ENCODE measurements around the gene DAAM2. TPM values are rescaled to one million over a fixed set of nuclear protein-coding genes. Genes with fewer than 3 reads are reported as not detected.

The DAAM2 gene
- total and polyA plus RNA-seq, 2 donors, result 1.1 to 4.2 TPM

DNA sequence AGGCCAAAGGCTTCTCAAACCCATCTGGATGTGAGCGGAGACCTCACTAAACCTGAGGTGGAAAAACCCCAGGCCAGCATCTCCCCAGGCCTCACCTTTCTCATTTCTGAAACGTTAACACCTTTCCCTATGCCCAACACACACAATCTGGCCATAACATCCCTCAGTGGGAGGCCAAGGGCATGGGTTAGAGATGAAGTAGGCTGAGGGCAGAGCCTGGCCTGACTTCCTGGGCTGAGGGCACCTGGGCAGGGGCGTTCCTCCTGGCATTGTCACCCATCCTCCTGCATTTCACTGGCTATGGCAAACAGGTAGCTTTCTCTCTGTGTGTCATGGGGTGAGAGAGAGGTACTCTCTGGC is 133.7 kb downstream of the DAAM2 start:
- H3K27me3 ChIP-seq (ENCODE audit: control insufficient read depth in 2 of 2, insufficient read depth in 1 of 2, low read length in 1 of 2), result no peaks in the 10 kb centered on the region

DNA sequence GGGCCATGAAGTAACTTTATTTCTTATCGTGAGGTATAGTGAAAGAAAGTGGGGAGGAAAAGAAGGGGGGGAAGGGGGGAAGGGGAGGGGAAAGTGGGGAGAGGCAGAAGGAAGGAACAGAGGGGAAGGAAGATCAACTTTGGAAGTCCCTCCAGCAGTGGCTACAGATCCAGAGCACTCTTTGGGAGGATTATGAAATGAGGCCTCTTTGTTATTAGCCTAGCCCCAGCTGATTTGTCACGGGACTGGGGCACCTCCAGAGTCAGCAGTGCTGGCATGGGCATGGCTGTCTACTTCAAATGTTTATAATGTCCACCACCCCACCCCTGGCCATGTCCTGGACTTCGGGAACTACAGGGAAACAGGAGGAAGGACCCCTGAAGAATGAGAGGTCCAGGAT is 134.5 kb downstream of the DAAM2 start:
- peaks cover 0 to 4% of the 10 kb centered on the region in 2 donors for H3K9me3 ChIP-seq (ENCODE audit: control insufficient read depth in 2 of 2, insufficient read depth in 1 of 2, low read length in 1 of 2)
- H3K27me3 ChIP-seq (ENCODE audit: control insufficient read depth in 2 of 2, insufficient read depth in 1 of 2, low read length in 1 of 2), result peaks cover 0 to 1% of the 10 kb centered on the region in 2 donors
- no peaks in the 10 kb centered on the region for H3K36me3 ChIP-seq (ENCODE audit: control insufficient read depth in 2 of 2, insufficient read depth in 2 of 2, low read length in 1 of 2)
- H3K27ac ChIP-seq (ENCODE audit: low read depth in 1 of 2, low read length in 1 of 2), result no peak overlapping the region
- H3K4me1 ChIP-seq (ENCODE audit: control insufficient read depth in 2 of 2, insufficient read depth in 2 of 2, low read length in 2 of 2), result peaks cover 34 to 35% of the 10 kb centered on the region in 2 donors
- no peak overlapping the region for H3K4me3 ChIP-seq (ENCODE audit: low read length in 2 of 2)
- DNase-seq (ENCODE audit: low read depth in 6 of 9, low spot score in 9 of 9), result no peak
- 87% methylated on average over 3 of the region's 3 CpGs for WGBS

More for the DNA sequence above, 133.7 kb downstream of the DAAM2 start:
- Histone ChIP-seq H3K4me3 (ENCODE audit: low read length in 2 of 2) (no peak overlapping the region), H3K4me1 (ENCODE audit: control insufficient read depth in 2 of 2, insufficient read depth in 2 of 2, low read length in 2 of 2) (peaks cover 30 to 33% of the 10 kb centered on the region in 2 donors), H3K36me3 (ENCODE audit: control insufficient read depth in 2 of 2, insufficient read depth in 2 of 2, low read length in 1 of 2) (no peaks in the 10 kb centered on the region), H3K27ac (ENCODE audit: low read depth in 1 of 2, low read length in 1 of 2) (no peak overlapping the region), H3K9me3 (ENCODE audit: control insufficient read depth in 2 of 2, insufficient read depth in 1 of 2, low read length in 1 of 2) (peaks cover 0 to 4% of the 10 kb centered on the region in 2 donors)
- 97% methylated on average over 3 of the region's 3 CpGs for WGBS
- no peak for DNase-seq (ENCODE audit: low read depth in 6 of 9, low spot score in 9 of 9)

DNA sequence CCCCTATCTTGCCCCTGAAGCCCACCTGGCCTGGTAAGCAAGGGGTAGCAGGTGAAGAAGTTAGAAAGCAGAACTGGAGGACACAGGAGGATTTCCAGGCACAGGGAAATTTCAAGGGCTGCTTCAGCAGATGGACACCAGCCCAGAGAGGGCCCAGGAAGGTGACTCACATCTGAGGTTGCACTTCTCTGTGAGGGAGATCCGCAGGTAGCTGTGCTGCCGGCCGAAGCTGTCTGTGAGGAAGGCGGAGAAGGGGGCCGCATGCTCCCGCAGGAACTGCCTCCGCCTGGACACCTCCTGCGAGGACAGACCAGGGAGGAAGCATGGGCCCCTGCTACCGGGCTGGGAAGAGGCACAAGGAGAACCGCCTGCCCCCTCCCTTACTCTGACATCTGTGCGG is 135.0 kb downstream of the DAAM2 start:
- Histone ChIP-seq H3K4me1 (ENCODE audit: control insufficient read depth in 2 of 2, insufficient read depth in 2 of 2, low read length in 2 of 2) (peaks cover 30% of the 10 kb centered on the region in 2 donors), H3K9me3 (ENCODE audit: control insufficient read depth in 2 of 2, insufficient read depth in 1 of 2, low read length in 1 of 2) (peaks cover 0 to 4% of the 10 kb centered on the region in 2 donors), H3K4me3 (ENCODE audit: low read length in 2 of 2) (no peak overlapping the region), H3K27me3 (ENCODE audit: control insufficient read depth in 2 of 2, insufficient read depth in 1 of 2, low read length in 1 of 2) (peaks cover 0 to 6% of the 10 kb centered on the region in 2 donors), H3K36me3 (ENCODE audit: control insufficient read depth in 2 of 2, insufficient read depth in 2 of 2, low read length in 1 of 2) (no peaks in the 10 kb centered on the region), H3K27ac (ENCODE audit: low read depth in 1 of 2, low read length in 1 of 2) (no peak overlapping the region)
- DNase-seq (ENCODE audit: low read depth in 6 of 9, low spot score in 9 of 9), result no peak
- 96% methylated on average over 11 of the region's 11 CpGs for WGBS

DNA sequence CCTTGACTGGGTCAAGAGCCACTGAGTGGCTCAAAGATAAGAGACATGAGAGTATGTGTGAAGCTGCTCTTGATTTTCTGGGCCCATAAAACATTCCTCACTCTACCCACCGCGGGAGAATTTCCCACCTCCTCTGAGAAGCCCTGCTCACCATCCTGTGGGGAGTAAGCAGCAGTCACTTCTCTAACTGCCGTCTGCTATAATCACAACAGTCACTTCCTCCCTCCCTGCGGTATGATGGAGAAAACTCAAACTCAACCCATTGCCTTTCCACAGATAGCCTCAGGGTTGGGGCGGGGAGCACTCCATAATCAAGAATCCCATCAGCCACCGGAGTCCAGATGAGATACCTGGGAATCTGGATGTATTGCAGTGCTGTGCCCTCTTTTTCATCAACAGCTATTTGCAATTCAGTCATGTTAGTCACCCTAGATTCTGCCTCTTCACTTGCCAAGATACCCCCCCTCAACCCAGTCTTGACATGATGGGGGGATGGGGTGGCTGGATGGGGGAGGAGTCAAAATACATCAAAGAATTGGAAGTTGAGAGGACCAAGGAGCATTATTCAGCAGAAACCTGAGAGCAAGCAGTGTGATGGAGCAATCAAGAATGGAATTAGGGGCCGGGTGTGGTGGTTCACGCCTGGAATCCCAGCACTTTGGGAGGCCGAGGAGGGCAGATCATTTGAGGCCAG is 137.0 kb downstream of the DAAM2 start:
- Histone ChIP-seq H3K4me3 (ENCODE audit: low read length in 2 of 2) (no peak overlapping the region), H3K27me3 (ENCODE audit: control insufficient read depth in 2 of 2, insufficient read depth in 1 of 2, low read length in 1 of 2) (peaks cover 0 to 24% of the 10 kb centered on the region in 2 donors), H3K36me3 (ENCODE audit: control insufficient read depth in 2 of 2, insufficient read depth in 2 of 2, low read length in 1 of 2) (no peaks in the 10 kb centered on the region), H3K9me3 (ENCODE audit: control insufficient read depth in 2 of 2, insufficient read depth in 1 of 2, low read length in 1 of 2) (peaks cover 0 to under 1% of the 10 kb centered on the region in 2 donors), H3K4me1 (ENCODE audit: control insufficient read depth in 2 of 2, insufficient read depth in 2 of 2, low read length in 2 of 2) (peaks cover 11 to 13% of the 10 kb centered on the region in 2 donors), H3K27ac (ENCODE audit: low read depth in 1 of 2, low read length in 1 of 2) (no peak overlapping the region)
- DNase-seq (ENCODE audit: low read depth in 6 of 9, low spot score in 9 of 9), result no peak
- 52% methylated on average over 9 of the region's 9 CpGs for WGBS

DNA sequence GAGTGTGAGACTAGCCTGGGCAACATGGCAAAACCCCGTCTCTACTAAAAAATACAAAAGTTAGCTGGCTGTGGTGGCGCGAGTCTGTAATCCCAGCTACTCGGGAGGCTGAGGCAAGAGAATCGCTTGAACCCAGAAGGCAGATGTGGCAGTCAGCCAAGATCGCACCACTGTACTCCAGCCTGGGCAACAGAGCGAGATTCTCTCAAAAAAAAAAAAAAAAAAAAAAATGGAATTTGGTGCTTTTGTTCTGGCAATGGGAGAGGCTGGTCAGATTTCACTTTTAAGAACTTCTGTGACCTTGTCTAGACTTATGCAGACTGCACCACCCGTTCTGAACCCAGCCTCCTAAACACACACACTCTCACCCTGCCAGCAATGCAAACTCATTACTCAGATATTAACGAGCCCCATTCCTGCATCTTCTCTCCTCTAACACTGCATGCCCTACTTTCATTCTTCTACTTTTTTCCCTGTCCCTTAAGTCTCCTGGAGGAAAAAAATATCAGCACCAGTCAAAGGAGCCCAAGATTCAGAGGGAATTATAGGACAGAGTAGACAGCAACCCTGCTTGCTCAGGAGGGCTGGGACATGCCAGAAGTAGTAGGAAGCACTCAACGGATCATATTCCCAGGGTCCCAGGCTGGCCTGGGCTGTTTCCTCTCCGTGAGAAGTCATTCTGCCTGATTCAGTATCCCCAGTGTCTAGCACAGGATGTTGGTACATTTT is 137.7 kb downstream of the DAAM2 start:
- Histone ChIP-seq H3K27ac (ENCODE audit: low read depth in 1 of 2, low read length in 1 of 2) (no peak overlapping the region), H3K36me3 (ENCODE audit: control insufficient read depth in 2 of 2, insufficient read depth in 2 of 2, low read length in 1 of 2) (no peaks in the 10 kb centered on the region), H3K4me1 (ENCODE audit: control insufficient read depth in 2 of 2, insufficient read depth in 2 of 2, low read length in 2 of 2) (peaks cover 12% of the 10 kb centered on the region in 2 donors), H3K27me3 (ENCODE audit: control insufficient read depth in 2 of 2, insufficient read depth in 1 of 2, low read length in 1 of 2) (peaks cover 0 to 30% of the 10 kb centered on the region in 2 donors), H3K9me3 (ENCODE audit: control insufficient read depth in 2 of 2, insufficient read depth in 1 of 2, low read length in 1 of 2) (peaks cover 0 to 1% of the 10 kb centered on the region in 2 donors), H3K4me3 (ENCODE audit: low read length in 2 of 2) (no peak overlapping the region)
- DNase-seq (ENCODE audit: low read depth in 6 of 9, low spot score in 9 of 9), result no peak
- 94% methylated on average over 11 of the region's 11 CpGs for WGBS

DNA sequence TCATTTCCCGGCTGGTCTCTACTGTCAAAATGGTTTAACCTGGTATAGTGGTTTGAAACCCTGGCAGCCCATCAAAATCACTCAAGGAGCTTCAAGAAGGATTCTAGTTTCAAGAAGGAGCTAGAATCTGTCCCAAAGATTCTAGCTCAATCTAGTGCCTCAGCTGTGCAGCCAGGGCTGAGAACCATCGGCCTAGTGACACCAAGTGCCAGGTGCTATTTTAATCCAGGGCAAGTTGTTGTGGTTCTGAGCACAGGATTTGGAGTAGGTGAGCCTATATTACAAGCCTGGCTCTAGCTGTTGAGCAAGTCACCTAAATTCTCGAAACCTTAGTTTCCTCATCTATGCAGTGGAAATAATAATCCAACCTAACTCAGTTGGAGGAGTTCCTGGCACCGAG is 138.4 kb downstream of the DAAM2 start:
- Histone ChIP-seq H3K36me3 (ENCODE audit: control insufficient read depth in 2 of 2, insufficient read depth in 2 of 2, low read length in 1 of 2) (no peaks in the 10 kb centered on the region), H3K27me3 (ENCODE audit: control insufficient read depth in 2 of 2, insufficient read depth in 1 of 2, low read length in 1 of 2) (peaks cover 6 to 36% of the 10 kb centered on the region in 2 donors), H3K4me1 (ENCODE audit: control insufficient read depth in 2 of 2, insufficient read depth in 2 of 2, low read length in 2 of 2) (peaks cover 12% of the 10 kb centered on the region in 2 donors), H3K27ac (ENCODE audit: low read depth in 1 of 2, low read length in 1 of 2) (no peak overlapping the region), H3K4me3 (ENCODE audit: low read length in 2 of 2) (no peak overlapping the region), H3K9me3 (ENCODE audit: control insufficient read depth in 2 of 2, insufficient read depth in 1 of 2, low read length in 1 of 2) (peaks cover 0 to 1% of the 10 kb centered on the region in 2 donors)
- WGBS, result 91% methylated on average over 4 of the region's 4 CpGs
- no peak for DNase-seq (ENCODE audit: low read depth in 6 of 9, low spot score in 9 of 9)

DNA sequence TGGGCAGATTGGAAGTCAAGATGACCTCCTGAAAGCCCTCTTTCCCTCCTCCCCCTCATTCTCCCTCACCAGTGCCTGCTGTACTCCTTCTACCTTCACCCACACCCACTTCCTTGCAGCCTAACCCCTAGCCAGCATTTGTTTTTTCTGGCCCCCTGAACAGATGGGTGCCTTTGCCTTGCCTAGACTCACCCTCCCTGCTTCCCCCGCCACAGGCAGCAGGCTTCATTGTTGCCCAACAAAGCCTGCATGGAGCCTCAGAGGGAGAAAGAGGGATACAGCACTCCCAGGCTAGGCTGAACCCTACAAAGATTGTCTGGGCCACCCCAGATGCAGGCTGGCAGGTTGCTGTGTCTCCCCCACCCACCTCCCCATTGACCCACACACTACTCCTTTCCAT is 139.4 kb downstream of the DAAM2 start:
- Histone ChIP-seq H3K9me3 (ENCODE audit: control insufficient read depth in 2 of 2, insufficient read depth in 1 of 2, low read length in 1 of 2) (peaks cover 0 to 1% of the 10 kb centered on the region in 2 donors), H3K4me1 (ENCODE audit: control insufficient read depth in 2 of 2, insufficient read depth in 2 of 2, low read length in 2 of 2) (peaks cover 12% of the 10 kb centered on the region in 2 donors), H3K27me3 (ENCODE audit: control insufficient read depth in 2 of 2, insufficient read depth in 1 of 2, low read length in 1 of 2) (peaks cover 6 to 47% of the 10 kb centered on the region in 2 donors), H3K4me3 (ENCODE audit: low read length in 2 of 2) (no peak overlapping the region), H3K27ac (ENCODE audit: low read depth in 1 of 2, low read length in 1 of 2) (no peak overlapping the region), H3K36me3 (ENCODE audit: control insufficient read depth in 2 of 2, insufficient read depth in 2 of 2, low read length in 1 of 2) (no peaks in the 10 kb centered on the region)
- WGBS, result 93% methylated on average over 1 of the region's 1 CpG
- no peak for DNase-seq (ENCODE audit: low read depth in 6 of 9, low spot score in 9 of 9)

DNA sequence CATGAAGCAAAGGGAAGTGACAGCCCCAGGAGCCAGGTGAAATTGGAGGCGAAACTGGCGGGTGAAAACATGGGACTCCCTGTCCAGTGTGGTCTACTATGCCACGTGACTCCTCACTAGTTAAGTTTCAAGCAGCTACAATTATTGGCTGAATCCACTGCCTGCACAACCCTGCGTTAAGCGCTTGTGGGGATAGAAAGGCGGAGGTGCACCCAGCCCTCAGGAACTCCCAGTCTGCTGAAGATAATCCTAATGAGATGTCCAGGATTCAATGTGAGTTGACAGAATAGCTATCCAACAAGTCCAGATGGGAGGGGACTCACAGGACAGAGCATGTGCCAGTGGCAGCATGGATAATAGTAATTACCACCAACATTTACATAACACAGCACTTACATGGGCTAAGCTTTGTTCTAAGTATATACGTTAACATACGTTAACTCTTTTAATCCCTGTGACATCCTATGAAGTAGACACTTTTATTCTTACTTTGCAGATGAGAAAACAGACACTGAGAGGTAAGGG is 140.3 kb downstream of the DAAM2 start:
- no peak for DNase-seq (ENCODE audit: low read depth in 6 of 9, low spot score in 9 of 9)
- Histone ChIP-seq H3K9me3 (ENCODE audit: control insufficient read depth in 2 of 2, insufficient read depth in 1 of 2, low read length in 1 of 2) (peaks cover 0 to 1% of the 10 kb centered on the region in 2 donors), H3K36me3 (ENCODE audit: control insufficient read depth in 2 of 2, insufficient read depth in 2 of 2, low read length in 1 of 2) (no peaks in the 10 kb centered on the region), H3K4me1 (ENCODE audit: control insufficient read depth in 2 of 2, insufficient read depth in 2 of 2, low read length in 2 of 2) (peaks cover 12% of the 10 kb centered on the region in 2 donors), H3K27ac (ENCODE audit: low read depth in 1 of 2, low read length in 1 of 2) (no peak overlapping the region), H3K4me3 (ENCODE audit: low read length in 2 of 2) (no peak overlapping the region), H3K27me3 (ENCODE audit: control insufficient read depth in 2 of 2, insufficient read depth in 1 of 2, low read length in 1 of 2) (peaks cover 6 to 47% of the 10 kb centered on the region in 2 donors)
- 97% methylated on average over 8 of the region's 8 CpGs for WGBS

DNA sequence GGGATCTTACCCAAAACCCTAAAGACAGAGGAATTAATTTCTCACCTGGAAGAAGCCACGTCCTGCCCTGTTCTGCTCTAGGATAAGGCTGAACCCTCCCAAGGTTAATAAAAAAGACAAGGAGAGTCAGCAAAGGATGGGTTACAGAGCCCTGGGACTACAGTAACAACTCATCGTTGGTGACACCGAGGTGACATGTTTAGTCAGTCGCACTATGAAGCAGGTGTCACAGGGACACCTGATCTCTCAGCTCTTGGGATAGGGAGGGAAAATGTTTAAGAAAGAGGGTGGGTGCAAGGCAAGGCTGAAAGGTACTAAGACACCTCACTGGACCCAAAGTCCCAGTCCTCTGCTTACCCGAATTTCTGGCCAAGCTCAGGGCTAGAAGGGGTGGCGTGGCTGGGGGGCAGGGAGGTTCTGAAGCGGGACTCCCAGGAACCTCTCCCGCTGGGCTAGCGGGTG is 141.5 kb downstream of the DAAM2 start:
- Histone ChIP-seq H3K36me3 (ENCODE audit: control insufficient read depth in 2 of 2, insufficient read depth in 2 of 2, low read length in 1 of 2) (no peaks in the 10 kb centered on the region), H3K4me1 (ENCODE audit: control insufficient read depth in 2 of 2, insufficient read depth in 2 of 2, low read length in 2 of 2) (peaks cover 12% of the 10 kb centered on the region in 2 donors), H3K27ac (ENCODE audit: low read depth in 1 of 2, low read length in 1 of 2) (no peak overlapping the region), H3K4me3 (ENCODE audit: low read length in 2 of 2) (peak overlapping the region; percentile 43 to 66), H3K27me3 (ENCODE audit: control insufficient read depth in 2 of 2, insufficient read depth in 1 of 2, low read length in 1 of 2) (peaks cover 6 to 47% of the 10 kb centered on the region in 2 donors), H3K9me3 (ENCODE audit: control insufficient read depth in 2 of 2, insufficient read depth in 1 of 2, low read length in 1 of 2) (peaks cover 0 to 1% of the 10 kb centered on the region in 2 donors)
- WGBS, result 46% methylated on average over 9 of the region's 9 CpGs
- no peak for DNase-seq (ENCODE audit: low read depth in 6 of 9, low spot score in 9 of 9)

Measured in thymus (tissue), 11 donors.